Retinal pigment epithelial cell (primary cell): Measurements from ENCODE around the gene COL24A1.
"Not testable (repeated sequence)": the region's sequence is repeated elsewhere in the genome, so short reads cannot be mapped to it uniquely, and the experiment has no call there.

ENCODE experiments used
- DNase-seq: peaks from one replicate; pipeline ENCODE4 v3.0.0-alpha.2; 2010; ENCODE audit warnings: low read depth
- H3K4me3 ChIP-seq: 2 replicates; pipeline ENCODE4 v1.5.1; 2011; ENCODE audit warnings: mild to moderate bottlenecking, low read length, control low read depth, moderate library complexity
- TF ChIP-seq, protein P1 (sequence below): conservative IDR thresholded peaks from 2 replicates; pipeline ENCODE4 v1.5.1; 2011; ENCODE audit warnings: low read depth, low read length, control low read depth, inconsistent platforms

Gene COL24A1

DNA sequence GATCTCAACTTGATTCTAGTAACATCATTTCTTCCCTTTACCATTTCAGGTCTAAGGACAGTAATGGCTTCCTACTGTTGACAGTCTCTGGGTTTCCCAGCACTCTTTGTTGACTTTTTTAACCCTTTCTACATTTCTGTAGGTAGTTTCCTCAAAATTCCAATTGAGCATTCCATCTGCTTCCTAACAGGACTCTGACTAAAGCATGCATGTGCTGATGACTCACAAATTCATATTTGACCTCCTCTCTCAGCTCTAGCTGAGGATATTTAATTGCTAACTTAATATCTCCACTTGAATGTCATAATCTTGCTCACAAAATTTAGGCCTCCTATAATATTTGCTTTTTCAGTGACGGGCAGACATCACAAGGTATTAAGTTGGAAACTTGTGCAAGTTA is 355.1 kb downstream of the COL24A1 start:
- H3K4me3 ChIP-seq, result no peak overlapping the region
- TF ChIP-seq, protein P1, sequence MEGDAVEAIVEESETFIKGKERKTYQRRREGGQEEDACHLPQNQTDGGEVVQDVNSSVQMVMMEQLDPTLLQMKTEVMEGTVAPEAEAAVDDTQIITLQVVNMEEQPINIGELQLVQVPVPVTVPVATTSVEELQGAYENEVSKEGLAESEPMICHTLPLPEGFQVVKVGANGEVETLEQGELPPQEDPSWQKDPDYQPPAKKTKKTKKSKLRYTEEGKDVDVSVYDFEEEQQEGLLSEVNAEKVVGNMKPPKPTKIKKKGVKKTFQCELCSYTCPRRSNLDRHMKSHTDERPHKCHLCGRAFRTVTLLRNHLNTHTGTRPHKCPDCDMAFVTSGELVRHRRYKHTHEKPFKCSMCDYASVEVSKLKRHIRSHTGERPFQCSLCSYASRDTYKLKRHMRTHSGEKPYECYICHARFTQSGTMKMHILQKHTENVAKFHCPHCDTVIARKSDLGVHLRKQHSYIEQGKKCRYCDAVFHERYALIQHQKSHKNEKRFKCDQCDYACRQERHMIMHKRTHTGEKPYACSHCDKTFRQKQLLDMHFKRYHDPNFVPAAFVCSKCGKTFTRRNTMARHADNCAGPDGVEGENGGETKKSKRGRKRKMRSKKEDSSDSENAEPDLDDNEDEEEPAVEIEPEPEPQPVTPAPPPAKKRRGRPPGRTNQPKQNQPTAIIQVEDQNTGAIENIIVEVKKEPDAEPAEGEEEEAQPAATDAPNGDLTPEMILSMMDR, result no peak
- peak; percentile 22 for DNase-seq

DNA sequence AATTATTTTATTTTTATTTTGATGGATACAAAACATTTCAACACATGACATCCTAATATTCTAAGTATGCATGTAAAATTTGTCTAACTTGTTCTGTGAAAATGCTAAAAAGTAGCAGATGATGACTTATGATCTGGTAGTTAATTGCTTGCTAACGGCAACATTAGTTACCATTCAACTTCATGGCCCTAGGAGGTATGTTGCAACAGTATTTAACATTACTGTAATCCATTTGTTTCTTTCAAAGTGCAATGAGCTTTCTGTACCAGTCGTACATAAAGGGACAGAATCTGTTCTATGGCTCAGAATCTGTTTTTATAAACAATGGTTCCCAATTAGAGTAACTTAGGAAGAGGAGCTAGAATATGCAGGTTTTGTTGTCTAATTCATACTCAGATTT is 356.8 kb downstream of the COL24A1 start:
- no peak overlapping the region for H3K4me3 ChIP-seq
- no peak for DNase-seq
- TF ChIP-seq, protein P1, result no peak

DNA sequence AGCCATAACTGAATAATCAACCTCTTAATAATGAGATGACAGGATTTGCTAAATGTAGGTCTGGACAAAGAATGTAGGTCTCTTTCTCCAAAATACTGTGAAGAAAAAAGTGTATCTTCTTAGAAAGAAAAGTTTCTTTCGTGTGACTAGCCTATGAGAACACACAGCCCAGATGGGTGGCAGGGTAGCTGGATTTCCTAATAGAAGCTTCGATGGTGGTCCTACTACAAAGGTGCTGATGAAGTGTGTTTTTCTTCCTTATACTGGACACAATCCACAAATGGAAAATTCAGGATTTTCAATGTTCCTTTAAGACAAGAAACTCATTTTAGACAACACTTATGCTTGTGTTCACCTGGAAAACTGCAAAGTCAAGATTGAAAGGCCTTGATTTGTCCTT is 358.2 kb downstream of the COL24A1 start:
- H3K4me3 ChIP-seq, result no peak overlapping the region

DNA sequence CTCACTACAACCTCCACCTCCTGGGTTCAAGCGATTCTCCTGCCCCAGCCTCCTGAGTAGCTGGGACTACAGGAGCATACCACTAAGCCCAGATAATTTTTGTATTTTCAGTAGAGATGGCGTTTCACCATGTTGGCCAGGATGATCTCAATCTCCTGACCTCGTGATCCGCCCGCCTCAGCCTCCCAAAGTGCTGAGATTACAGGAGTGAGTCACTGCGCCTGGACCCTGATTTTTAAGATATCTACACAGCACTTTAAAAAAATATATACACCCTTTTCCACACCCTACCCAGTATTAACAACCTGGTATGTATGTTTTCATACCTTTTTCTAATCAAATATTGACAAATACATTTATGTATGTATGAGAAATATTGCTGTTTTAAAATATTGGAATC is 379.6 kb downstream of the COL24A1 start:
- not testable (repeated sequence) for DNase-seq, H3K4me3 ChIP-seq

More for the DNA sequence above, 358.2 kb downstream of the COL24A1 start:
- DNase-seq, result no peak
- TF ChIP-seq, protein P1, result no peak

DNA sequence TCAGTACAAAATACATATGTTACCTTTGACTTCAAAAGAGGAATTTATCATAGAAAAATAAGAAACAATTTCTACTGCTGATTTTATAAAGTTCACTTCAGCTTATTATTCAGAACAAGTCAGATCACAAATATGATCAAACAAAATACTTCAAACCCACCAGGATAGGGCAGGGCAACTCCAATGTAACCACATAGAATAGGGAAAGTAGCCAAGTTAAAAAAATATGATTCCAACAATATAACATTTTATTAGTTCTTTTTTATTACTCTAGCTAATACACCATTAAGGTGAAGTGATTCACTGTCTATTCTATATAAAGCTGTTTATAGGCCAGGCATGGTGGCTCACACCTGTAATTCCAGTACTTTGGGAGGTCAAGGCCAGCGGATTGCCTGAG is 393.8 kb downstream of the COL24A1 start:
- no peak for DNase-seq
- H3K4me3 ChIP-seq, result no peak overlapping the region
- TF ChIP-seq, protein P1, result no peak

DNA sequence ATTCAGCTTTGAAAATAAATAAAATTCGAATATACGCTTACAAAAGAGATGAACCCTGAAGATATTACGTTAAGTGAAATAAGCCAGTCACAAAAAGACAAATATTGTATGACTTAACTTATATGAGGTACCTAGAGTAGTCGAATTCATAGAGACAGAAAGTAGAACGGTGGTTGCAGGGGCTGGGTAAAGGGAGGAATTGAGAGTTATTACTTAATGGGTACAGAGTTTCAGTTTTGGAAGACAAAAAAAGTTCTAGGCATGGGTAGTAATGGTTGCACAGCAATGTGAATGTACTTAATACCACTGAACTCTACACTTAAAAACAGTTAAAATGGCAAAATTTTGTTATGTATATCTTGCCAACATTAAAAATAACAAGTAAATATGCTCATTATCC is 399.7 kb downstream of the COL24A1 start:
- DNase-seq, result no peak
- TF ChIP-seq, protein P1, result no peak
- no peak overlapping the region for H3K4me3 ChIP-seq

DNA sequence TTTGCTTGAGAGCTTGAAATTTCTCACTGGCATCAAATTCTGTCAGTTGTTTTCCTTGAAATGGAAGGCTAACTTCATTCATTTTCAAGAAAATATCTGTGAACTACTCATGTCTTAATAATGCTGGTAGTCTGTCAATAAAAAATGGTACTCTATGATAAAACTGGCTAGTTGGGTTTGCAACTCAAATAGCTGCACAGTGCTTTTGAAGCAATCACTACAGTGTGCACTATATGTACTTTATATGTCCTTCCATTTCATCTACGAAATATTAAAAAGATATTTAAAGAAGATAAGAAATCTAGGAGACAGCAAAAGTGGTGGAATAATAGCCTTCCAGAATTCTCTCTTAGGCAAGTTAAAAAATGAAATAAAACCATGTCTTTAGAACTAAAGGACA is 408.5 kb downstream of the COL24A1 start:
- no peak overlapping the region for H3K4me3 ChIP-seq
- no peak for DNase-seq
- TF ChIP-seq, protein P1, result no peak

DNA sequence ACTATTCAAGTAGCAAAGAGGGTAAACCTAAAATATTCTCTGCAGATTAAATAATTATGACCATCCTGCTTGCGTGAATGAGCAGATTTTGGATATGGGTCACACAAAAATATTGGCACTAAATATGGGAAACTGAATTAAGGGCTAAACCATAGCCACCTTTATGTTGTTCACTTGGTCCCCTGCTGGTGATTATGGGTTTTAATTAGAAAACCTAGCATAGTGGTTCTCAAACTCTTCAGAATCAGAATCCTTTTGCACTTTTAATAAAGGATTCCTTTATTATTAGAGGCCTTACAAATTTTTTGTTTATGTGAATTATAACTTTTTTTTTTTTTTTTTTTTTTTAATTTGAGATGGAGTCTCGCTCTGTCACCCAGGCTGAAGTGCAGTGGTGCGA is 409.8 kb downstream of the COL24A1 start:
- DNase-seq, result no peak
- H3K4me3 ChIP-seq, result no peak overlapping the region
- TF ChIP-seq, protein P1, result peak; percentile 2
